GM18508 (cell line): ENCODE measurements around the gene PSMA3.

Source experiments
- ATAC-seq: cut with Tn5 transposase; IDR thresholded peaks from one replicate; pipeline ENCODE4 v1.9.1; 2021; ENCODE audit warnings: moderate number of reproducible peaks; ENCODE audit not compliant: insufficient read depth, unreplicated experiment

The PSMA3 gene

DNA sequence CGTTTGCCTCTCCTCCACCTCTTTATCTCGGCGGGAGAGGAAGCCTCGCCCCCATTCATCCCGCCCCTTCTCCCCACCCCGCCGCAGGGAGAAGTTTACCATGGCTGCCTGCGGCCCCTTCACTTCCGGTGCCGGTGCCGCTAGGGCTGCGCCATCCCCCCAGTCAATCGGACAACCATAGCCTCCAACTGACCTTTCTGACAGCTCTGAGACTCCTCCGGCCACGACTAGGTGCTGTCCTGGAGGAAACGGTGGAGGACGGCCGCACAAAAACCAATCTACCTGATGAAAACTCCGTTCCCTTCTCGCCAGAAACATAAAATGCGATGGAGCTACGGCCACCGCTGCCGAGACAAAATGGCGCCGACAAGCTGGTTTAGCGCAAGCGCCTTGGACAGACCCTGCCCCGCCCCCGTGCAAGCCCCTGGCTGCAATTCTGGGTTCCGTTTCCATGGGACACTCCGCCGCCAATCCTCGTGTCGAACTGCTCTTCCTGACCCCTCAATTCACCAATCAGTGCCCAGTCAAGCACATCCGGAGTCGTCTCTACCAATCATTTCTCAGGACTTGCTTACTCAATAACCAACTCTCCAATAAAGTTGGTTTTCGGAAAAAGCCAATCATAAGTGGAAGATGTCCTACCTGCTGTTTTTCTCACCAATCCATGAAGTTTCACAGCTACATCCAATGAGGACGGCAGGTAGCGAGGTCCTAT, 53.3 kb downstream of the PSMA3 start:
- peak; percentile 79 for ATAC-seq

DNA sequence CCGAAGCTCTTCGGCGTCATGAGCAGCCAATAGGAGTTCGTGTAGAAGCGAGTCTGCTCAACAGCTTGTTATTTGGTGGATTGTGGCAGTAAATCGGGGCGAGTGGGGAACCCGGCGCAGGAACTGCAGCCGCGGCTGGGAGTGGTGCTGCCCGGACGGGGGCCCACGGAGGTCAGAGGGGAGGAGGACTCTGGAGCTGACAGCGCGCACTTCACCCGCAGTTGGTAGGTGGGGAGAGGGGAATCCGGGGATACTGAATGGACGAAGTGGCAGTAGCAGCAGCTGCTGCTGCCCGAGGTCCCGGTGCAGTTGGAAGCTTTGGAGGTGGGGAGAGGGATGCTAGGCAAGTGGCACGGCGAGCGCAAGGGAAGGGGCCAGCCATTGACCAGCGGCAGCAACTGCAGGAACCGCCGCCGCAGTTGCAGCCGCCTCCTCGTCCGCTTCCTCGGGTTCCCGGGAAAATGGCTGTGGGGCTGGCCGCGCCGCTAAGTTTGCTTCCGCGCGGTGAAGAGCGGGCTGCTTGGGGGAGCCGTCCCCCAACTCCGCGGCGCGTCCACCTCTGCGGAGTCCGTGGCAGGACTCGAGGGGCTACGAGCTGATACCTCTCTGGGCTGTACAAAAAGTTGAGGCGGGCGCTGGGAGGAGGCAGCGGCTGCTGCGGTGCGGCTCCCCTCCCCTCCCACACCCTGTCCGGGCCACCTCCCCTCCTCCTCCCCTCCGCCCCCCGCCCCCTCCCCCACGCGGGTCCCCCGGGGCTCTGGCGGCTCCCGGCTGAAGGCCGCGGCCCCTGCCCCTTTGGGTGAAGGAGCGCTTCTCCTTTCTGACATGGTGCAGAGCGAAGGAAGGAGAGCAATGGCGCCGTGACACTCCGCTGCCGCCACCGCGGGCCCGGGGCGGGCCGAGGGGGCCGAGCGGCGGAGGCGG, 54.1 kb downstream of the PSMA3 start, which contains the start of gene ARID4A:
Gene ARID4A, plus strand, starts transcription at position 79 of the 924 bp plus-strand sequence. CDS start 1,300 bp downstream, outside the sequence.
- no peak for ATAC-seq

DNA sequence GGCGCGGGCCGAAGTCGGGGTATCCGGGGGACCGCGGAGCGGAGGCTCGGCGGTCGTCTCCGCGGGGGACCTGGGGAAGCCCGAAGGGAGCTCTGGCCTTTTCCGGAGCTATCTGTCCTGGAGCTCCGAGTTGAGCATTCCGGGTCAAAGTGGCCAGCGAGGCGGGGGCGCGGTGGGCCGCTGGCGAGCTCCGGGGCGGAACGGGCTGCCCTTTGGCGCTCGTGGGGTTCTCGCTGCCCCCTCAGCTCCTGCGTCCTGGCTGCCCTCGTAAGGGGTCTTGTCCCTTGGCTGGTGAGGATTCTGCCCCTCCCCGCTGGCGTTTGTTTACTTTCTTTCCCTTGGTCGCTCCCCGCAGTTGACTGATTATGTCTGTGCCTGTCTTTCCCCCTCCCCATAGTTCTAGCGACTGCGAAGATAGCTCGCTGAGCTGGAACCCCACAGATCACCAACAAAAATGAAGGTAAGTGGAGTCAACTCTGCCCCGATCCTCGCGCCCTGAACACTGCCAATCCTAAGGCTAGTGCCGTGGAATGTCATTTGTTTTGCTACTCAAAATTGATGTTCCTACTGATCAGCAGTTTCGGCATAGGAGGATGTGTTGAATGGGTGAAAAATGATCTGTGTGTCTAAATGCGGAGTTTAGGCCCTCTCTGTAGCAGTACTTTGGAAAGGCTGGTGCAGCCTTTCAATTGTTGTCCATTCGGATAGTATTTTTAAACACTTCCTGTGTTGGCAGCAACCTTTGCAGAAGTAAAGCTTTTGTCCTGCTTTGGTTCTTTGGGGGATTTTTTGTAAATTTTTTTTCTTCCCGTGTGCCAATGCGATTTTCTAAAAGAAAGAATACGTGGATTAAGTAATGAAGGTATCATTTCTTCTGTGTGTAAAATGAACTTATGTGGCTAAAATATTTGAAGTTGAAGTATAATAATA, 55.0 kb downstream of the PSMA3 start:
- ATAC-seq = no peak

DNA sequence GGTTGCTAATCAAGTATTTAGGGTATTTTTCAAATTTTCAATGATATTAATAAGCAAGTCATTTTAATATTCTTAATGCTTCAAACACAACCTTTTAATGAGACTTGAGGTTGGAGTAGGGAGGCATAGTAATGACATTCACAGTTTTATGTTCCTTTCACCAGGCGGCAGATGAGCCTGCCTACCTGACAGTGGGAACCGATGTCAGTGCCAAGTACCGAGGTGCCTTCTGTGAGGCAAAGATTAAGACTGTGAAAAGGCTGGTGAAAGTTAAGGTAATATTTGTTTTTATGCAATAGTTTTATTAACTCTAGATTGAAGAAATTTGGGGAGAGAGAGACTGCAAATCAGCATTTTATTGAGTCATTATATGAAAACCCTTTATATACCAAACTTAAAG, 56.8 kb downstream of the PSMA3 start:
- no peak for ATAC-seq

DNA sequence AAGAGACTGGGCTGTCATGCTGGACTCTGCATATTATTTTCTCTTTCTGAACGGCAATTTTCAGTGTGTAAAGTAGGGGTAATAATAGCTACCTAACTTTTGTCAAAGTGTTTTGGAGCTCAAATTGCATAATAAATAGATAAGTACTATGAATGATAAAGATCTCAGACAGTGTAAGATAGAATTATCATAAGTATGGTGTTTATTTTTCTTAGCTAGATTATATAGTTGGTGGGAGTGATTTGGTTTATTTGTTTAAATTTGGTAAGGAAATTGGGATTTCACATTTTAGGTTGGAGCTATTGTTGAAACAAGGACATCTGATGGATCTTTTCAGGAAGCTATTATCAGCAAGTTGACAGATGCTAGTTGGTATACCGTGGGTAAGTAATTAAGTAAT, 61.1 kb downstream of the PSMA3 start:
- ATAC-seq = no peak

DNA sequence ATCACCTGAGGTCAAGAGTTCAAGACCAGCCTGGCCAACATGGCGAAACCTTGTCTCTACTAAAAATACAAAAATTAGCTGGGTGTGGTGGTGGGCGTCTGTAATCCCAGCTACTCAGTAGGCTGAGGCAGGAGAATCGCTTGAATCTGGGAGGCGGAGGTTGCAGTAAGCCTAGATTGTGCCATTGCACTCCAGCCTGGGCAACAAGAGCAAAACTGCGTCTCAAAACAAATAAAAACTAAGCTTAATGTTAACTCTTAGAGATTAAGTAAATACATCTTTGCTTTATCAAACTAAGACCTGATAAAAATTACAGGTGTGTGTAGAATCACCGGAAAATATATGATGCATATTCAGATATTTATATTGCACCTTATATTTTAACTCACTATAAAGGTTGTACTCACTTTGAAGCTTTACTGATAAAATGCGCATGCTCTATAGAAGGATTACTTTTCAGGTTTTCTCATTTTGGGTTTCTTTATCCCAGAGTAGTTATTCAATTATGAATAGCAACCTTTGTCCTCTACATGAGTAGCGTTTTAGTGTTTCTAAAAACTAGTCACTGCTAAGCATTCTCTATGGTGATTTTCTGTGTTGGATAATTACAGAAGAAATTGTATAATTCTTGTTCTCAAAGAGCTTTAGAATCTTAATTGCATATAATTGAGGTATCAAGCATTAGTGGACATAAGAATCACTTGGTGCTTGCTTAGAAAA, 63.1 kb downstream of the PSMA3 start:
- no peak for ATAC-seq

DNA sequence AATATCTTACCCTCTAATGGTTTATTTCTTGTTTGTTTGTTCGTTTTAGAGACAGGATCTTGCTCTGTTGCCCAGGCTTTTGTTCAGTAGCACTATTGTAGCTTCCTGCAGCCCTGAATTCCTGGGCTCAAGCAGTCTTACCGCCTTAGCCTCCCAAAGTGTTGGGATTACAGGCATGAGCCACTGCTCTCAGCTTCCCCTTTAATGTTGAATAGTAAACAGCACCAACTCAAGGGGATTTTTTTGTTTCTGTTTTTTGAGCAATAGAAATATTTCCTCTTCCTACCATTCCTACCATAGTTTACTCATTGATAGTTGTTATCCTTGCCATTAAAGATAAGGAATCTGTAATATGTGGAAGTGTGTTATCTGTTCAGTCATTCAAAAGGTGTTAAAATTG, 64.4 kb downstream of the PSMA3 start:
- ATAC-seq = no peak

DNA sequence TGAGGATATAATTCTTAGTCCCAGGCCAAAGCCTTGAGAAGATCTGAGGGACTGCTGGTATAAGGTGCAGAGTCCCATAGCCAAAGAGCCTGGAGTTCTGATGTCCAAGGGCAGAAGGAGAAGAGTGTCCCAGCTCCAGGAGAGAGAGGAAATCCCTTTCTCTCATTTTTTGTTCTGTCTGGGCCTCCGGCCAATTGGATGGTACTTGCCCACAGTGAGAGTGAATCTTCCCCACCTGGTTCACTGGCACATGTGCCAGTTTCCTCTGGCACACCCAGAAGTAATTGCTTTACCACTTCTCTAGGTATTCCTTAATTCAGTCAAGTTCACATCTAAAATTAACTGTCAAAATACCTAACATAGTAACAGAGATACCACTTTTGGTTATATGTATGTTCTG, 69.1 kb downstream of the PSMA3 start:
- ATAC-seq = no peak

DNA sequence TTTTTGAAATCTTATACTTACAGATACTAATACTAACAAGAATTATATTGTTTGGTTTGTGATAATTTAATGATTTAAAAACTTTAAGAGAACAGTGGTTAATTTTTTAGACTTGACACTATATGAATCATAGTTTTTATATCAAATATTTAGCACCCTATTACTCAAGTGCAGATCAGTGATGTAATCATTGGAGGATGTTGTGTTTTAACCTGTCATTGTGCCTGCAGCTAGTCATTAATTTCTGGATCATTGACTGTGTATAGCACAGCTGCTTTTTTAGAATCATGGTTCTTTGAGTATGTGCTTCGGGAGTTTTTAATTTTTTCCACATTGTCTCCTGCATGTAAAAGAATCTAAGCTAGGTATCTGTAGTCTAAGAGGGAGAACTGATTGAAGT, 71.0 kb downstream of the PSMA3 start:
- no peak for ATAC-seq
